GM19035 (cell line): ENCODE measurements around the gene RNF208.
A peak's percentile ranks its signal among the peaks of the same experiment; 100 is the strongest.
"Not testable (repeated sequence)": the region's sequence is repeated elsewhere in the genome, so short reads cannot be mapped to it uniquely, and the experiment has no call there.

Experiments used
- ATAC-seq: cut with Tn5 transposase; IDR thresholded peaks from one replicate; pipeline ENCODE4 v1.9.1; 2021; ENCODE audit not compliant: unreplicated experiment

The RNF208 gene

GRCh38 chr9:137222190-137223077 is at the start of gene RNF208:
TSS of gene RNF208 (minus strand) at chr9:137222240. CDS start at chr9:137221212, 1,028 bp downstream.
- peak; percentile 8 for ATAC-seq

DNA sequence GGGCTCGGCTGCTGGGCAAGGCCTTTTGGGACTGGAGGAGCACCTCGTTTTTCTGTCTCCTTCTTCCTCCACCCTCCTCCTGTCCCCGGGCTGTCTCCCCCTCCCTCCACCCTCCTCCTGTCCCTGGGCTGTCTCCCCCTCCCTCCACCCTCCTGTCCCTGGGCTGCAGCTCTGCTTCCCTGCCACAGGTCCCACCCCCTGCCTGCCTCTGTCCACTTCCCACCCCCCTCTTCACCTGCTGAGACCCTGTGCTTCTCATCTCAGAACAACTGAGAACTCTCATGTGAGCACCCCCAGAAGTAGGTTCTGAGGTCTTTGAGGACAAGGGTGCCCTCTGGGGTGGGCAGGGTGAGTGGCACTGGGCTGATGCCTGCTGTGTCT is 49.6 kb upstream of the RNF208 start:
- no peak for ATAC-seq

GRCh38 chr9:137270929-137271695 is 49.1 kb upstream of the RNF208 start:
- ATAC-seq, result no peak

GRCh38 chr9:137269231-137269772 is 47.3 kb upstream of the RNF208 start:
- ATAC-seq, result no peak

- ATAC-seq, result no peak
These were observed 46.6 kb upstream of the RNF208 start for GRCh38 chr9:137268538-137269201.

- ATAC-seq, result no peak
These were observed 45.9 kb upstream of the RNF208 start for GRCh38 chr9:137267933-137268355.

GRCh38 chr9:137266585-137267453 is 44.8 kb upstream of the RNF208 start:
- no peak for ATAC-seq

DNA sequence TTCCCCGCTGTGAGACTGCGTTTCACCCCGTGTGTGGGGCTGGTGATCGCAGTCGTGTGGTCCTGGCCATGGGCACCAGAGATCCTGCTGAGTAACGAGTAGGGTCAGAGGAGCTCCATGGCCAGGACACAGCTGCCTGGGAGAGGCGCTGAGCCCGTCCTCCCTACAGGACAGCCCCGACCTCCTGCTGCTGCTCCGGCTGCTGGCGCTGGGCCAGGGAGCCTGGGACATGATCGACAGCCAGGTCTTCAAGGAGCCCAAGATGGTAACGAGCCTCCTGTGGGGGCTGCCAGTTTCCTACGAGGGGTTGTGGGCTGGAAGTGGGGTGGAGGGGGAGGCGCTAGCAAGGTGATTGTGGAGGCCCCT is 44.1 kb upstream of the RNF208 start:
- no peak for ATAC-seq

GRCh38 chr9:137265496-137266161 is 43.6 kb upstream of the RNF208 start:
- no peak for ATAC-seq

- no peak for ATAC-seq
These were observed 42.0 kb upstream of the RNF208 start for GRCh38 chr9:137264067-137264466.

DNA sequence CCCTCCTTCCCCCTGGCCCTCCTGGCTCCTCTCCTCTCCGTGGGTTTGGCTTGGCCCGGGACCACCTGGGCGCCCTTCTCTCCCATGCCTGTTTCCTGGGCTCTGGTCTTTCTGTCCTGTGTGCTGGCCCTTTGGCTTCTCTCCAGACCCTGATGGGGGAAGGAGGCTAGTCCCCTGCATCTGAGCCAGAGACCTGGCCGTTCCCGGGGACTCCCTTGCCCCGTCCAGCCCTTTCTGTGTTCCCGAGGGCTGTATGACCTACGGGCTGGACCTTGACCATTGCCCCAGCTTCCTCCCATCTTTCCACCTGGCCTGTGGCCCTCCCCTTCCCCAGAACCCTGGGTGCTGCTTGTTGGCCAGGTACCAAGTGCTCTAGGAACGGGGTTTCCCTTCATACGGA is 41.5 kb upstream of the RNF208 start:
- ATAC-seq, result no peak

GRCh38 chr9:137262909-137263285 is 40.9 kb upstream of the RNF208 start:
- ATAC-seq, result no peak

DNA sequence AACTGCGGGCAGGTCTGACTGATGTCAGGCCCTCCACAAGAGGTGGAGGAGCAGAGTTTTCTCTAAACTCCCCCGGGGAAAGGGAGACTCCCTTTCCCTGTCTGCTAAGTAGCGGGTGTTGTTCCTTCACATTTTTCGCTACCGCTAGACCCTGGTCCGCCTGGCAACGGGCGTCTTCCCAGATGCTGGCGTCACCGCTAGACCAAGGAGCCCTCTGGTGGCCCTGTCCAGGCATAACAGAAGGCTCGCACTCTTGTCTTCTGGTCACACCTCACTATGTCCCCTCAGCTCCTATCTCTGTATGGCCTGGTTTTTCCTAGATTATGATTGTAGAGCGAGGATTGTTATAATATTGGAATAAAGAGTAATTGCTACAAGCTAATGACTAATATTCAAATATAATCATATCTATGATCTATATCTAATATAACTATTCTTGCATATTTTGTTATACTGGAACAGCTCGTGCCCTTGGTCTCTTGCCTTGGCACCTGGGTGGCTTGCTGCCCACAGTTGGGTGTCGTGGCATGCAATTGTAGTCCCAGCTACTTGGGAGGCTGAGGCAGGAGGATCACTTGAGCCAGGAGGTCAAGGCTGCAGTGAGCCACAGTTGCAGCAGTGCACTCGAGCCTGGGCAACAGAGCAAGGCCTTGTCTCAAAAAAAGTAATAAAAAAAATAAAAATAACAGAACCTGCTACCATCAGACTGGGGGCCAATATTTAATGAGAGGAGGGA is 40.3 kb upstream of the RNF208 start:
- ATAC-seq, result not testable (repeated sequence)

DNA sequence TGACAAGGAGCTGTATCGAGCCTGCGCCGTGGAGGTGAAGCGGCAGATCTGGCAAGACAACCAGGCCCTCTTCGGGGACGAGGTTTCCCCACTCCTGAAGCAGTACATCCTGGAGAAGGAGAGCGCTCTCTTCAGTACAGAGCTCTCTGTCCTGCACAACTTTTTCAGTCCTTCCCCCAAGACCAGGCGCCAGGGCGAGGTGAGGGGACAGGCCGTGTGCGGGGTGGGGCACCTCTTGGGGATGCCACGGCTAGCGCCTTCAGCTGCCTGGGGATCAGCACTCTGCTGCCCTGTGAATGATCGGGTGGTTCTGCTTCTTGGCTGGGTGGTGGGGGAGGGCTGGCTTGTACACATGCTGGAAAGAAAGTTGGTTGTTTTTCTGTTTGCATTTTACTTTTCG is 34.8 kb upstream of the RNF208 start:
- no peak for ATAC-seq

GRCh38 chr9:137256362-137256761 is 34.3 kb upstream of the RNF208 start:
- ATAC-seq, result no peak

- no peak for ATAC-seq
These were observed 33.5 kb upstream of the RNF208 start for GRCh38 chr9:137255448-137256114.

DNA sequence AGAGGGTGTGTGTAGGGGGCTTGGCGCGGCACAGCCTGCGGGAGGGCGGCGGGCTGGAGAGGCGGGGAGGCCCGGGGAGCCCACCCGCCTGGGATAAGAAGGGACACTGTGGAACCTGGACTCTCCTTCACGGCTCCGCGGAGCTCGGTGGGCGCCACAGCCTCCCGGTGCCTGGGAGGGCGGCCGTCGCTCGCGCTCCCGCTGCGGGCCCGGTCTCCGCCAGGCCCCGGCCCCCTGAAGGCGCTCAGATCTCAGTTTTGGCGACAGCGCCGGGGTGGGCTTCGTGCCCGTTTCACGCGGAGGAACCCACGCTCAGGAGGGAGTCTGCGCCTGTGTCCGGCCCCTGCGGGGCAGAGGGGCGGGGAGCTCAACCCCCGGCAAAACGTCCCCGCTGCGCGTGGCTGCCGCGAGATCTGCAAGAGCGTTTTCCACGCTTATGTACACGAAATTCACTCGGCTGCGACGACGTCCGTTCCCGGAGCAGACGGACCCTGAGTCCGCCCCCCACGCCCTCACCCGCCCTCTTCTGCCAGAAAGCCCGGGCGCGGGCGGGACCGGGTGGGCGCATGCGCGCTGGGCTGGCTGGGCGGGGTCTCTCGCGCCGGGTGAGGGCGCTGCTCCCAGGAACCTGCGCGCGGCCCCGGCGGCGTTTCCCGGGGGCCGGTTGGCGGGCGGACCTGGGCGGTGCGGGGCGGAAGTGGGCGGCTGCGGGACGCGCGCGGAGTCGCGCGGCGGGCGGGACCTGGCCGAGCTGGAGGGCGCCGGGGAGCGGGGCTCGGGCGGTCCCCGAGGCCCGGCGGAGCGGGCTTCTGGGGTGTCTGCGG is 32.8 kb upstream of the RNF208 start, which contains the start of gene NELFB:
Gene NELFB (plus strand): TSS at position 704 of the 824 bp plus-strand sequence.
- peak; percentile 77 for ATAC-seq
